ENCODE results near the gene MLLT3.

DNA sequence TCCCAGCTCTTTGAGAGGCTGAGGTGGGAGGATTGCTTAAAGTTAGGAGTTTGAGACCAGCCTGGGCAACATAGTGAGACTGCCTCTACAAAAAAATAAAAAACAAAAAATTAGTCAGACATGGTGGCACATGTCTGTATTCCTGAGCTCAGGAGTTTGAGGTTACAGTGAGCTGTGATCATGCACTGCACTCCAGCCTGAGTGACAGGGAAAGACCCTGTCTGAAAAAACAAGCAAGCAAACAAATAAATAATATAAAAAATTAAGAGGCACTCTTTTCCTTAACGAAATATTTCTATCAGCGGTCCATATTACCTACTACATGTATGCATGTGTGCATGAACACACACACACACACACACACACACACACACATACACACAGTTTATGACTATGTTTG, 40.8 kb upstream of the MLLT3 start:
- TF ChIP-seq TCF7L2 (IDR thresholded peaks at IDR 0.05; ENCODE audit: low read depth, low read length) (no peak), YY1 (IDR thresholded peaks at IDR 0.05; ENCODE audit: insufficient read depth, insufficient replicate concordance, low read depth, low read length) (no peak), SCMH1 (CRISPR knock-in tag; IDR thresholded peaks at IDR 0.05; ENCODE audit: borderline replicate concordance) (no peak), MIER3 (CRISPR knock-in tag; IDR thresholded peaks at IDR 0.05; ENCODE audit: borderline replicate concordance) (no peak), SMAD3 (CRISPR knock-in tag; IDR thresholded peaks at IDR 0.05) (no peak), GABPA (IDR thresholded peaks at IDR 0.05; ENCODE audit: low read depth, low read length) (no peak), GABPA (CRISPR knock-in tag; IDR thresholded peaks at IDR 0.05; ENCODE audit: low read depth) (no peak), PTBP1 (IDR thresholded peaks at IDR 0.05; ENCODE audit: low read depth, low read length, poor library complexity, severe bottlenecking) (no peak), HOXA9 (CRISPR knock-in tag; IDR thresholded peaks at IDR 0.05; ENCODE audit: borderline replicate concordance) (no peak), HOXA7 (CRISPR knock-in tag; IDR thresholded peaks at IDR 0.05) (no peak), BORCS8-MEF2B (CRISPR knock-in tag; IDR thresholded peaks at IDR 0.05) (no peak), POLR2A (IDR thresholded peaks at IDR 0.05; ENCODE audit: insufficient read depth in 1 of 2, low read depth in 2 of 2, low read length in 2 of 2) (no peak), ZNF253 (CRISPR knock-in tag; IDR thresholded peaks at IDR 0.05; ENCODE audit: borderline replicate concordance) (no peak)
- TF ChIP-seq, protein P1, sequence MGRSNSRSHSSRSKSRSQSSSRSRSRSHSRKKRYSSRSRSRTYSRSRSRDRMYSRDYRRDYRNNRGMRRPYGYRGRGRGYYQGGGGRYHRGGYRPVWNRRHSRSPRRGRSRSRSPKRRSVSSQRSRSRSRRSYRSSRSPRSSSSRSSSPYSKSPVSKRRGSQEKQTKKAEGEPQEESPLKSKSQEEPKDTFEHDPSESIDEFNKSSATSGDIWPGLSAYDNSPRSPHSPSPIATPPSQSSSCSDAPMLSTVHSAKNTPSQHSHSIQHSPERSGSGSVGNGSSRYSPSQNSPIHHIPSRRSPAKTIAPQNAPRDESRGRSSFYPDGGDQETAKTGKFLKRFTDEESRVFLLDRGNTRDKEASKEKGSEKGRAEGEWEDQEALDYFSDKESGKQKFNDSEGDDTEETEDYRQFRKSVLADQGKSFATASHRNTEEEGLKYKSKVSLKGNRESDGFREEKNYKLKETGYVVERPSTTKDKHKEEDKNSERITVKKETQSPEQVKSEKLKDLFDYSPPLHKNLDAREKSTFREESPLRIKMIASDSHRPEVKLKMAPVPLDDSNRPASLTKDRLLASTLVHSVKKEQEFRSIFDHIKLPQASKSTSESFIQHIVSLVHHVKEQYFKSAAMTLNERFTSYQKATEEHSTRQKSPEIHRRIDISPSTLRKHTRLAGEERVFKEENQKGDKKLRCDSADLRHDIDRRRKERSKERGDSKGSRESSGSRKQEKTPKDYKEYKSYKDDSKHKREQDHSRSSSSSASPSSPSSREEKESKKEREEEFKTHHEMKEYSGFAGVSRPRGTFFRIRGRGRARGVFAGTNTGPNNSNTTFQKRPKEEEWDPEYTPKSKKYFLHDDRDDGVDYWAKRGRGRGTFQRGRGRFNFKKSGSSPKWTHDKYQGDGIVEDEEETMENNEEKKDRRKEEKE (IDR thresholded peaks at IDR 0.05): no peak

Data from HepG2 (cell line).